ENCODE data around the gene DHRS9.

- TF ChIP-seq CTCF (IDR thresholded peaks at IDR 0.05; ENCODE audit: insufficient read depth, low read length, poor library complexity, severe bottlenecking): no peak
- TF ChIP-seq EZH2phosphoT487 (conservative IDR thresholded peaks at IDR 0.05; ENCODE audit: low read length): no peak
Observed at GRCh38 chr2:169026056-169026455, 43.3 kb upstream of the DHRS9 start.
